ENCODE data around the gene UBR4.
A peak's percentile ranks its signal among the peaks of the same experiment; 100 is the strongest.

Gene UBR4

GRCh38 chr1:19057784-19058475, 152.1 kb downstream of the UBR4 start:
- no peak for TF ChIP-seq CTCF (IDR thresholded peaks at IDR 0.05; ENCODE audit: insufficient read depth, low read depth, low read length, missing control alignments)
- no peak for DNase-seq (ENCODE audit: low read depth)
- H3K4me3 ChIP-seq (ENCODE audit: low read length) = no peak overlapping the region

- no peak overlapping the region for H3K4me3 ChIP-seq (ENCODE audit: low read length)
- no peak for DNase-seq (ENCODE audit: low read depth)
- TF ChIP-seq CTCF (IDR thresholded peaks at IDR 0.05; ENCODE audit: insufficient read depth, low read depth, low read length, missing control alignments) = no peak
Observed at GRCh38 chr1:19057182-19057779, 152.8 kb downstream of the UBR4 start.

GRCh38 chr1:19055701-19056100, 154.4 kb downstream of the UBR4 start:
- DNase-seq (ENCODE audit: low read depth) = no peak
- no peak for TF ChIP-seq CTCF (IDR thresholded peaks at IDR 0.05; ENCODE audit: insufficient read depth, low read depth, low read length, missing control alignments)
- H3K4me3 ChIP-seq (ENCODE audit: low read length) = no peak overlapping the region

GRCh38 chr1:19055001-19055400, 155.1 kb downstream of the UBR4 start:
- no peak for DNase-seq (ENCODE audit: low read depth)
- no peak overlapping the region for H3K4me3 ChIP-seq (ENCODE audit: low read length)
- no peak for TF ChIP-seq CTCF (IDR thresholded peaks at IDR 0.05; ENCODE audit: insufficient read depth, low read depth, low read length, missing control alignments)

GRCh38 chr1:19054216-19054615, 155.8 kb downstream of the UBR4 start:
- no peak overlapping the region for H3K4me3 ChIP-seq (ENCODE audit: low read length)
- peak; percentile 60 for DNase-seq (ENCODE audit: low read depth)
- no peak for TF ChIP-seq CTCF (IDR thresholded peaks at IDR 0.05; ENCODE audit: insufficient read depth, low read depth, low read length, missing control alignments)

- TF ChIP-seq CTCF (IDR thresholded peaks at IDR 0.05; ENCODE audit: insufficient read depth, low read depth, low read length, missing control alignments) = no peak
- no peak overlapping the region for H3K4me3 ChIP-seq (ENCODE audit: low read length)
Observed at GRCh38 chr1:19053486-19053885, 156.6 kb downstream of the UBR4 start.

GRCh38 chr1:19049798-19050197, 160.3 kb downstream of the UBR4 start:
- no peak for DNase-seq (ENCODE audit: low read depth)
- H3K4me3 ChIP-seq (ENCODE audit: low read length) = no peak overlapping the region

More at GRCh38 chr1:19053486-19053885, 156.6 kb downstream of the UBR4 start:
- DNase-seq (ENCODE audit: low read depth) = no peak

More at GRCh38 chr1:19049798-19050197, 160.3 kb downstream of the UBR4 start:
- no peak for TF ChIP-seq CTCF (IDR thresholded peaks at IDR 0.05; ENCODE audit: insufficient read depth, low read depth, low read length, missing control alignments)
